ENCODE data around the gene SWT1. TPM values are rescaled to one million over a fixed set of nuclear protein-coding genes. Genes with fewer than 3 reads are reported as not detected.

SWT1 gene
- total RNA-seq, 3 donors from 2014 or later (not counting 1 experiment from before 2014, with no cell fraction given) = 4.0 to 5.3 (median 5.1) TPM

GRCh38 chr1:185237661-185238060, 80.7 kb downstream of the SWT1 start:
- H3K27me3 ChIP-seq (ENCODE audit: control insufficient read depth, insufficient read depth, low read length) = no peaks in the 10 kb centered on the region
- ATAC-seq (no peak), DNase-seq (no peak)
- WGBS (ENCODE audit: insufficient coverage) = 100% methylated on average over 1 of the region's 1 CpG
- no peaks in the 10 kb centered on the region for H3K4me1 ChIP-seq (ENCODE audit: control insufficient read depth, insufficient read depth, low read length)
- no peak overlapping the region for H3K4me3 ChIP-seq (ENCODE audit: low read length)
- no peaks in the 10 kb centered on the region for H3K9me3 ChIP-seq (ENCODE audit: control insufficient read depth, insufficient read depth, low read length)
- no peaks in the 10 kb centered on the region for H3K9me3 Mint-ChIP-seq
- no peak overlapping the region for H3K4me3 Mint-ChIP-seq
- intact Hi-C loops (cut with micrococcal nuclease) = loop anchor here (1.0 kb wide), 1 partner anchor 433 kb away; no protein-coding TSS in a partner anchor
- no peaks in the 10 kb centered on the region for H3K27me3 Mint-ChIP-seq (ENCODE audit: low read depth in 2 of 2)
- H3K36me3 ChIP-seq (ENCODE audit: control insufficient read depth, insufficient read depth, low read length) = no peaks in the 10 kb centered on the region
- H3K36me3 Mint-ChIP-seq = no peaks in the 10 kb centered on the region
- no peak overlapping the region for H3K27ac ChIP-seq (ENCODE audit: low read length)
- no peak for TF ChIP-seq CTCF (IDR thresholded peaks at IDR 0.05)
- H3K27ac Mint-ChIP-seq = no peak overlapping the region
- H3K4me1 Mint-ChIP-seq = peaks cover 13 to 35% of the 10 kb centered on the region in 2 donors

DNA sequence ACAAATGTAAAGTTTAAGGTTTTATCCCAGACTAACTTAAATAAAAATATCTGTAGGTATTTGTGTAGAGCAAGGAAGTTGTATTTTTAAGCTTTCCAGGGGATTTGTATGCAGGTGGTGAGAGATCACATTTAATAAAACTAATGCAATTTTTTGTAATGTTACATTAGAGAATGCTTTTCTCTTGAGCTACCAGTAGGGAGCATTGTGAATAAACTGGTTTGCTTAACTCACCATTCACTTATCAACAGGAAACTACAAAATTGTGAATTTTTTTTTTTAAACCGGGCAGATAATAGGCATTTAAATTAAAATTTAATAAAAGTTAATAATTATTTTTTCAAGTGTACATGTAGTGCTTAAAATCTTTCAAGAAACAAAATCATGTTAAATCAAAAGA, 81.5 kb downstream of the SWT1 start:
- peaks cover 13 to 35% of the 10 kb centered on the region in 2 donors for H3K4me1 Mint-ChIP-seq
- H3K36me3 ChIP-seq (ENCODE audit: control insufficient read depth, insufficient read depth, low read length) = no peaks in the 10 kb centered on the region
- no peak overlapping the region for H3K27ac Mint-ChIP-seq
- no peaks in the 10 kb centered on the region for H3K27me3 Mint-ChIP-seq (ENCODE audit: low read depth in 2 of 2)
- no peaks in the 10 kb centered on the region for H3K27me3 ChIP-seq (ENCODE audit: control insufficient read depth, insufficient read depth, low read length)
- no peak overlapping the region for H3K4me3 ChIP-seq (ENCODE audit: low read length)
- peak in 1 of 2 donors; percentile 56 for DNase-seq
- WGBS (ENCODE audit: insufficient coverage) = no CpG with 5 or more reads among the region's 1 CpG
- no peaks in the 10 kb centered on the region for H3K9me3 Mint-ChIP-seq
- TF ChIP-seq CTCF (IDR thresholded peaks at IDR 0.05) = peak; percentile 67
- intact Hi-C loops (cut with micrococcal nuclease) = loop anchor here (1.0 kb wide), 1 partner anchor 432 kb away; no protein-coding TSS in a partner anchor
- H3K9me3 ChIP-seq (ENCODE audit: control insufficient read depth, insufficient read depth, low read length) = no peaks in the 10 kb centered on the region
- ATAC-seq = peak in 2 of 3 donors; percentile 49 to 72
- H3K27ac ChIP-seq (ENCODE audit: low read length) = no peak overlapping the region
- H3K36me3 Mint-ChIP-seq = no peaks in the 10 kb centered on the region
- H3K4me1 ChIP-seq (ENCODE audit: control insufficient read depth, insufficient read depth, low read length) = no peaks in the 10 kb centered on the region
- H3K4me3 Mint-ChIP-seq = peak overlapping the region; percentile 54

DNA sequence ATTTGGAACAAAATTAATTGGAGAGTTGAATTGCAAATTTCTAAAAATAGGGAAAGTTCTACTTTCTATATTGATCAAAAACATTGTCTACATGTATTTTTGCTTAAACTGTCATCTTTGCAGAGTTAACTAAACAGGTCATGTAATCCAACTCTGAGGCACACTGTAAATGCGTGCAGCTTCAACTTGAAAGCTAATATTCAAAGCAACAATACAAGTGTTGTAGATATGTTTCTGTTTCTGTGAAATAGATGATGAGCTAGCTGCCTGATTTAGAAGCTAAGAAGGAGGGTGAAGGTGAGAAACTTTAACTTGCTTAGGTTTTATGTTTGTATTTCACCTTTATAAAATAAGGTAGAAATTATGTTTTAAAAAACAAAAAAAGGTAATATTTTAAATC, 82.9 kb downstream of the SWT1 start:
- Mint-ChIP-seq H3K4me3 (peak overlapping the region; percentile 43), H3K27ac (peak overlapping the region; percentile 67 to 78)

More for the DNA sequence above, 82.9 kb downstream of the SWT1 start:
- no peak for TF ChIP-seq CTCF (IDR thresholded peaks at IDR 0.05)
- intact Hi-C loops (cut with micrococcal nuclease) = no loop called here
- 38% methylated on average over 1 of the region's 1 CpG for WGBS (ENCODE audit: insufficient coverage)
- no peak overlapping the region for H3K4me3 ChIP-seq (ENCODE audit: low read length)
- DNase-seq = peak in 1 of 2 donors; percentile 15
- H3K27me3 Mint-ChIP-seq (ENCODE audit: low read depth in 2 of 2) = no peaks in the 10 kb centered on the region
- H3K27me3 ChIP-seq (ENCODE audit: control insufficient read depth, insufficient read depth, low read length) = no peaks in the 10 kb centered on the region
- no peaks in the 10 kb centered on the region for H3K9me3 Mint-ChIP-seq
- no peaks in the 10 kb centered on the region for H3K36me3 Mint-ChIP-seq
- peaks cover 17 to 35% of the 10 kb centered on the region in 2 donors for H3K4me1 Mint-ChIP-seq
- no peak overlapping the region for H3K27ac ChIP-seq (ENCODE audit: low read length)
- H3K36me3 ChIP-seq (ENCODE audit: control insufficient read depth, insufficient read depth, low read length) = no peaks in the 10 kb centered on the region
- no peak for ATAC-seq
- no peaks in the 10 kb centered on the region for H3K4me1 ChIP-seq (ENCODE audit: control insufficient read depth, insufficient read depth, low read length)
- H3K9me3 ChIP-seq (ENCODE audit: control insufficient read depth, insufficient read depth, low read length) = no peaks in the 10 kb centered on the region
